Measurements from ENCODE around the gene ASB16.

- TF ChIP-seq CTCF (IDR thresholded peaks at IDR 0.05) (no peak), EZH2 (IDR thresholded peaks at IDR 0.05; ENCODE audit: borderline replicate concordance, insufficient read depth, low read depth, low read length, poor library complexity, severe bottlenecking) (no peak)
These were observed 387 bp upstream of the ASB16 start for GRCh38 chr17:44170135-44170498.

All from B cell (primary cell).